ENCODE measurements around the gene TNFRSF12A.
A peak's percentile ranks its signal among the peaks of the same experiment; 100 is the strongest.

The TNFRSF12A gene

DNA sequence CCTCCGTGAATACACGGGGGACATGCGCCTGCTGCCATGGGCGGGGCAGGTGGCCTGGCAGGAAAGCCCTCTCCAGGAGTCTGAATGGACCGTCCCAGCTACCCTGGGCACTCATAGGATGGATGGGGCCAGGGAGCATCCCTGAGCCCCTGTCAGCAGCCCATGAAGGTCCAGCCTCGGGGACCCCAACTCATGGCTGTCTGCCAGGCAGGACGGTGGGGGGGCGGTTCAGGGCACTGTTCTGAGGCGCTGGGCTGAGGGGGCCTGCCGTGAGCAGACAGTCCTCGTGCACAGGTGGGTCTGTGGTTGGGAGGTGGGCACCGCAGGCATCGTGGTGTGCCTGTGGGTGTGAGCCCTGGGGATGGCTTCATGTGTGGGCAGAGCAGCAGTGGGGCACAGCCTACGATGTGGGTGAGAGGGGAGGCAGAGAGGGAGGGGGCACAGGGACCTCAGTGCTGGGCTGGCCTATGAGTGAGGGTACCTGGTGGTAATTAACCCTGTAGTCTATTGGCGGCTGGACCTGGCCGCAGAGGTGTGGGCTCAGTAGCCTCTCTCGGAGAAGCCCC, 33.5 kb upstream of the TNFRSF12A start:
- DNase-seq, result no peak

- DNase-seq, result no peak
Observed at GRCh38 chr16:2987286-2987685, 32.9 kb upstream of the TNFRSF12A start.

- DNase-seq, result no peak
Observed at GRCh38 chr16:2987833-2988232, 32.3 kb upstream of the TNFRSF12A start.

- no peak for DNase-seq
Observed at GRCh38 chr16:2988590-2989099, 31.5 kb upstream of the TNFRSF12A start.

DNA sequence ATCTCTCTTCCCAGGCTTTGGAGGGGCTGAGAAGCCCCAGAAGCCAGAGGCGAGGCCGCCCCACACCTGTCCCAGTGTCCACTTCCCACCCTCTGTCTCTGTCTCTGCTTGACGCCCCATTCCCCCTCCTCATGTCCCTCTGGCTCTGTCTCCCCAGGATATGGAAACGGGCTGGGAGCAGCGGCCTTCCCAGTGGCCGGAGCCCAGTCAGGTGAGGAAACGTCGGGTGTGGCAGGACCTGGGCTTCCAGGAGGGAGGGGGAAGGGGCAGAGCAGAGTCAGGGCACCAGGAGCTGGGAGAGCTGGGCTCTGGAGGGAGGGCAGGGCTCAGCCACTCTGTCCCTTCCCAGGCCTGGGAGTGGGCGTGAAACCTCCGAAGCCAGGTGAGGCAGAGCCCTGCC, 29.3 kb upstream of the TNFRSF12A start:
- no peak for DNase-seq

- DNase-seq, result no peak
Observed at GRCh38 chr16:2991566-2992261, 28.5 kb upstream of the TNFRSF12A start.

- DNase-seq, result no peak
Observed at GRCh38 chr16:2992383-2993081, 27.6 kb upstream of the TNFRSF12A start.

DNA sequence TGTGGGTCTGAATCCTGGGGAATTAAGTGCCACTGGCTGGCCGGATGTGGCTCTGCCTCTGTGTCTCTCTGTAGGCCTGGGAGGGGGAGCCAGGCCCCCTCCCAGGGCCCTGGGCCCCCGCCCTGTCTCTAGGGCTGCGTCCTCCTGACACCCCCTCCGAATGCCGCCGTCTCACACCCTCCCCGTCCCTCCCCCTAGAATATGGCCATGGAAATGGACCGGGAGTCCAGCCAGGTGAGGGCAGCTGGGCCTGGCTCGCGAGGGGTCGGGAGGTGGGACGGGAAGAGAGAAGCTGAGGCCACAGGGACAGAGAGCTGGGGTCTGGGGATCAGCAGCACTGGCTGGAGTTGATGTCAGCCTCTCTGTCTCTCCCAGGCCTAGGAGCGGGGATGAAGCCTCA, 23.9 kb upstream of the TNFRSF12A start:
- DNase-seq, result no peak

DNA sequence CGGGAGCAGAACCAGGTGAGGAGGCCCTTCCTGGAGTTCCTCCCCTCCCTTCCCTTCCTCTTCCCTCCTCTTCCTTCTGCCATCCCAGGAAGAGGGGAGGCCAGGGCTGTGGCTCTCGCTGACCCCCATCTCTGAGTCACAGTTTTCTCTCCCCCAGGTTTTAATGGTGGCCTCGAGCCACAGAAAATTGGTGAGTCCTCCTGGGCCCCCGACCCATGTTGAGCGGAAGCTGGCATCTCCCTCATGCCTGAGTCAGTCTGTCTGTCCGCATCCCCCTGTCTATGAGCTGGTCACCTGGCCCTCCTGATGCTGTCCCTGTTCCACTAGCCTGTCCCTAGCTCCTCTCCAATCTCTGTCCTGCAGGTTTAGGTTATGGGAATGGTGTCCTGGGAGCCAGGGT, 20.2 kb upstream of the TNFRSF12A start:
- no peak for DNase-seq

DNA sequence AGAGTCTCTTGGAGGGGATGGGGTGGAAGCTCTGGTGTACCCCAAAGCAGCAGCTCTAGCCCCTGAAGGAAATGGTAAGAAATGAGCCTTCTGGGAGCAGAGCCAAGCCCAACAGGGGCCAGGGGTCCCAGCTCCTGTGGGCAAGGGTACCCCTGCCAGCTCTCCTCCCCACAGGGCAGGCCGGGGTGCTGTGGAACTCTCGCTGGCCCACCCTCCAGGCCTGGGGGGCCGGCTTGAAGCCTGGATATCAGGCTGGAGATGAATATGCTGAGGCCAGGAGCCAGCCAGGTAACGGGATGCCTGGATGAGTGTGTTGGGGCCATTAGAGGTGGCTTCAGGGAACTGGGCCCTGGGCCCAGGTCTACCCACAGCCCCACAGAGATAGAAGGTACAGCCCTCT, 19.6 kb upstream of the TNFRSF12A start:
- no peak for DNase-seq

- no peak for DNase-seq
Observed at GRCh38 chr16:3001316-3001715, 18.9 kb upstream of the TNFRSF12A start.

- DNase-seq, result peak; percentile 93
Observed at GRCh38 chr16:3003582-3004270, 16.4 kb upstream of the TNFRSF12A start.

- DNase-seq, result no peak
Observed at GRCh38 chr16:3004319-3004718, 15.8 kb upstream of the TNFRSF12A start.

DNA sequence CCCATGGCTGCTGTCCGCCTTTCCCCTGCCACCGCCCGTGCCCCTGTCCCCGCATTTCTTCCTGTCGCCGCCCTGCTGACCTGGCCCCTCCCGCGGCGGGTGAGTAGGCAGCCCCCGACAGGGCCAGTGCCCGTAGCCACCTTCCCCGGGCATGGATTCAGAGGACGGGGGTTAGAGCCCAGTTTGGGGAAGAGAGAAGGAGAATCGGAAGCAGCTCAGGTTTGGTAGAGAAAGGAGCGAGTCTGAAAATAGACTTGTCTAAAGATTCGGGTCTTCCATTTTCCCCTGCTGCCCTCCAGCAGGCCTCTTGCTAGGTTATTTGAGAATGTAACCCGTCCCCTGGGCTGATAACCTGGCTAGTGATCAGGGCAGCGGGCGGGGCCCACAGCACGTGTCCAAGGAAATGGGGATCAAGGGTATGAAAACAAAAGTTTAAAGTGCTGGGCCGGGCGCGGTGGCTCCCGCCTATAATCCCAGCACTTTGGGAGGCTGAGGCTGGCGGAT, 15.3 kb upstream of the TNFRSF12A start:
- no peak for DNase-seq

DNA sequence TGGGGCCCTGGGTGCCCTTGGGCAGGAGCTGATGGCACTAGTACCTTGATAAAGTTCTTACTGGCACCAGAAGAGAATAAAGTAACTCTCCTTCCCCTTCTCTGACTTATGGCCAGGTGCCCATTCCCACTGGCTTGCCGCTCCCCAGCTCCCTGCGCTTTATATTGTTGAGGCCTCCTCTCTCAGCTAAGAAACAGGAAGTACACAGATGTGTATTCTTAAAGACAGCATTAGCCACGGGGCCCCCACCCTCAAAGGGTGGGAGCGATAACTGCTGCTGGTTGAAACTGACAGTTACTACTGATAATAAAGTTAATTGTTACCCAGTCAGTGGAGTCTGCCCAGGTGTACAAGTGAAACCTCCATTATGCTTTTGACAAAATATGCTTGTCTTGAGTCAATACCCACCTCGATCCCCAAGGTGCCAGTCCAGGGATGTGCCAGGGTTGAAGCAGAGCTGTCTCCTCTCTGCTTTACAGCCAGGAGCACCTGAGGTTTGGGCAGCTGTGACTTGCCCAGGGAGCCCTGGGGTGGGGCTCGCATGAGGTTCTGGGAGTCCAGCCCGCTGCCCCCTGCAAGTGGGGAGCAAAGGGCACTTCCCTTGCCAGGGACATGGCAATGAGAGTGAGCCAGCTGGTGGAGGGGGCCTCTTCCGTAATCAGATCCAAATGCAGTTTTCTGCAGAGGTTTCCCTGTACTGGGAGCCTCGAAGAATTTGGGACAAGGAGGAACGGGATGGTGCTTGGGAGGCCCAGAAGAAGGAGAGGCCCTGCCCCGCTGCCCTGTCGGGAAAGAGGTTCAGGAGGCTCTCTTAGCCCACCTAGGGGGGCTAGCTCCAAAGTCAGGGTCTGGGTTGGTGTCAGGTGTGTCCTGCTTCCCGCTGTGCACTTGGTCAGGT, 12.9 kb upstream of the TNFRSF12A start:
- no peak for DNase-seq

- DNase-seq, result peak; percentile 40
Observed at GRCh38 chr16:3007957-3008689, 12.0 kb upstream of the TNFRSF12A start.

DNA sequence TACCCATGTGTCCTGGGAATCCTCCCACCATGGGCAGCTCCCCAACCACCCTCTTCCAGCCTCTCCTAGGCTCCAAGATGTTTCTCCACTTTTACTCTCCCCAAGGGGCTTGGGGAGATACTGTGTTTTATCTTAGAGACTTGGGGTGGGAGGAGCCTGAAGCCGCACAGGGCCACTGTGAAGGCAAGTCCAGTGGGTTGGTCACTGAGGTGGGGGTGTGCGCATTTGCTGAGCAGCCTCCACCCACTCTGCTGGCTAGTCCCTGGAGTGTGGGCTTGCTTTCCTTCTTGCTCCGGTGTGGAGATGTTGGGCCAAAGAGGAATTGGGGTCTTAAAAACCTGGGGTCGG, 11.5 kb upstream of the TNFRSF12A start:
- no peak for DNase-seq

- DNase-seq, result no peak
Observed at GRCh38 chr16:3009568-3010390, 10.4 kb upstream of the TNFRSF12A start.

- no peak for DNase-seq
Observed at GRCh38 chr16:3010510-3010909, 9.7 kb upstream of the TNFRSF12A start.

GRCh38 chr16:3012246-3012645, 7.9 kb upstream of the TNFRSF12A start:
- DNase-seq, result no peak

All from activated T-cell treated with anti-CD3 and anti-CD28 coated beads, Interleukin-2, amount 50 U/mL, for 1 hour (primary cell).